IMR-90 (cell line): ENCODE results near the gene INPPL1. TPM values are rescaled to one million over a fixed set of nuclear protein-coding genes. Genes with fewer than 3 reads are reported as not detected.

Experiments used
- ATAC-seq: fragments of 200-7000 bp; cut with Tn5 transposase; 2 replicates; pipeline ENCODE4 v1.9.1; 2020; ENCODE audit warnings: low read depth, mild to moderate bottlenecking, moderate library complexity
- BruUV-seq: library from RNA; stranded (reverse); fragments of 400-500 nt; replicated peaks from 2 replicates; lab custom pipeline; 2021; lab: Mats Ljungman, UMichigan
- CTCF ChIA-PET: fragments of 300-600 bp; formaldehyde crosslinking; extraction: SDS; loops from one replicate; lab custom pipeline; 2021; ENCODE audit warnings: antibody characterized with exemption; lab: Yijun Ruan, JAX
- POLR2A ChIA-PET: fragments of 300-600 bp; sonication (Branson Sonifier 250); formaldehyde crosslinking; loops from one replicate; lab custom pipeline; 2022; ENCODE audit warnings: antibody characterized with exemption; ENCODE audit not compliant: unreplicated experiment; lab: Charles Lee
- DNase-seq: peaks from one replicate; pipeline ENCODE4 v3.0.0; 2013
- H2AFZ ChIP-seq: replicated peaks from 2 replicates; pipeline ENCODE3; 2013; ENCODE audit warnings: low read length, mild to moderate bottlenecking; ENCODE audit not compliant: poor library complexity
- H2AK5ac ChIP-seq: 2 replicates; pipeline ENCODE4 v1.6.1; 2013; ENCODE audit warnings: low read depth, low read length, inconsistent platforms
- H2AK9ac ChIP-seq: replicated peaks from 2 replicates; pipeline ENCODE3; 2013; ENCODE audit warnings: mild to moderate bottlenecking, low read depth, low read length, moderate library complexity; ENCODE audit not compliant: poor library complexity
- H2BK120ac ChIP-seq: 2 replicates; pipeline ENCODE4 v1.6.1; 2013; ENCODE audit warnings: low read depth, low read length, inconsistent platforms
- H2BK15ac ChIP-seq: 3 replicates; pipeline ENCODE4 v1.6.1; 2013; ENCODE audit warnings: low read depth, low read length, inconsistent platforms
- H2BK20ac ChIP-seq: 2 replicates; pipeline ENCODE4 v1.6.1; 2013; ENCODE audit warnings: low read depth, mild to moderate bottlenecking, inconsistent platforms, low read length, moderate library complexity
- H2BK5ac ChIP-seq: 2 replicates; pipeline ENCODE4 v1.6.1; 2013; ENCODE audit warnings: mild to moderate bottlenecking, low read depth, low read length, inconsistent platforms; ENCODE audit not compliant: poor library complexity, severe bottlenecking
- H3K14ac ChIP-seq: replicated peaks from 2 replicates; pipeline ENCODE4 v1.6.1; 2013; ENCODE audit warnings: low read depth, low read length, inconsistent platforms
- H3K18ac ChIP-seq: 2 replicates; pipeline ENCODE4 v1.6.1; 2013; ENCODE audit warnings: low read depth, low read length, control low read depth
- H3K23ac ChIP-seq: 2 replicates; pipeline ENCODE4 v1.6.1; 2013; ENCODE audit warnings: low read depth, low read length, inconsistent platforms
- H3K27ac ChIP-seq: 2 replicates; pipeline ENCODE4 v1.5.1; 2013; ENCODE audit warnings: mild to moderate bottlenecking, control low read depth, low read length; ENCODE audit not compliant: insufficient read depth
- H3K27me3 ChIP-seq: 2 replicates; pipeline ENCODE4 v1.6.1; 2013; ENCODE audit warnings: low read length; ENCODE audit not compliant: control insufficient read depth, insufficient read depth
- H3K36me3 ChIP-seq: 2 replicates; pipeline ENCODE4 v1.6.1; 2013; ENCODE audit warnings: low read length, mixed read lengths; ENCODE audit not compliant: control insufficient read depth, insufficient read depth
- H3K4ac ChIP-seq: 2 replicates; pipeline ENCODE4 v1.6.1; 2013; ENCODE audit warnings: low read depth, low read length, inconsistent platforms
- H3K4me1 ChIP-seq: 2 replicates; pipeline ENCODE4 v1.6.1; 2013; ENCODE audit warnings: low read length, mixed read lengths; ENCODE audit not compliant: control insufficient read depth, insufficient read depth
- H3K4me2 ChIP-seq: 2 replicates; pipeline ENCODE4 v1.6.1; 2013; ENCODE audit warnings: low read depth, mild to moderate bottlenecking, control low read depth, low read length, moderate library complexity
- H3K4me3 ChIP-seq: 2 replicates; pipeline ENCODE4 v1.5.1; 2013; ENCODE audit warnings: low read depth, mild to moderate bottlenecking, control low read depth, low read length, moderate library complexity; ENCODE audit not compliant: insufficient read depth
- H3K56ac ChIP-seq: 2 replicates; pipeline ENCODE4 v1.6.1; 2013; ENCODE audit warnings: low read length, inconsistent platforms; ENCODE audit not compliant: insufficient read depth; ENCODE audit errors: extremely low read depth
- H3K79me1 ChIP-seq, 2 experiments: 2 replicates each; pipeline ENCODE4 v1.6.1; 2013; ENCODE audit warnings: low read length in 2 of 2, inconsistent platforms in 1 of 2, low read depth in 1 of 2
- H3K9ac ChIP-seq: 2 replicates; pipeline ENCODE4 v1.6.1; 2013; ENCODE audit warnings: low read depth, low read length, control low read depth
- H3K9me1 ChIP-seq: 2 replicates; pipeline ENCODE4 v1.6.1; 2013; ENCODE audit warnings: low read length, inconsistent platforms; ENCODE audit not compliant: insufficient read depth
- H3K9me3 ChIP-seq: 2 replicates; pipeline ENCODE4 v1.6.1; 2013; ENCODE audit warnings: low read length; ENCODE audit not compliant: control insufficient read depth, insufficient read depth
- H4K20me1 ChIP-seq: 2 replicates; pipeline ENCODE4 v1.6.1; 2013; ENCODE audit warnings: low read length, inconsistent platforms; ENCODE audit not compliant: insufficient read depth
- H4K5ac ChIP-seq: 2 replicates; pipeline ENCODE4 v1.6.1; 2013; ENCODE audit warnings: mild to moderate bottlenecking, low read depth, low read length, control low read depth
- H4K8ac ChIP-seq, 2 experiments: 2 replicates each; pipeline ENCODE4 v1.6.1; 2013; ENCODE audit warnings: low read depth in 2 of 2, low read length in 2 of 2, control low read depth in 1 of 2, inconsistent platforms in 1 of 2
- H4K91ac ChIP-seq: 2 replicates; pipeline ENCODE4 v1.6.1; 2013; ENCODE audit warnings: low read depth, low read length, inconsistent platforms; ENCODE audit not compliant: insufficient read depth
- BHLHE40 ChIP-seq: fragments of 150-350 bp; IDR thresholded peaks from 2 replicates; pipeline ENCODE4 v1.6.1; 2016; ENCODE audit warnings: mild to moderate bottlenecking, low read depth, low read length
- CEBPB ChIP-seq: IDR thresholded peaks from 2 replicates; pipeline ENCODE4 v1.6.1; 2012; ENCODE audit warnings: low read depth, low read length, improper control_type of control experiment
- ELK1 ChIP-seq: fragments of 150-350 bp; IDR thresholded peaks from 2 replicates; pipeline ENCODE4 v1.6.1; 2016; ENCODE audit warnings: low read depth, mild to moderate bottlenecking, low read length, moderate library complexity, borderline replicate concordance
- MAFK ChIP-seq: IDR thresholded peaks from 2 replicates; pipeline ENCODE4 v1.6.1; 2012; ENCODE audit warnings: low read depth, low read length, improper control_type of control experiment
- RFX5 ChIP-seq: IDR thresholded peaks from 2 replicates; pipeline ENCODE4 v1.8.0; 2012; ENCODE audit warnings: low read depth, mild to moderate bottlenecking, low read length, moderate library complexity
- SMC3 ChIP-seq: fragments of 150-350 bp; IDR thresholded peaks from 2 replicates; pipeline ENCODE4 v1.6.1; 2016; ENCODE audit warnings: low read depth, mild to moderate bottlenecking, antibody characterized with exemption, low read length, moderate library complexity
- WGBS, 2 experiments: methylation state at CpG; one replicate each; pipeline versions ENCODE4 v1.1.5 to v1.1.7; 2013; ENCODE audit warnings: missing lambda C conversion rate in 2 of 2; ENCODE audit not compliant: insufficient read length in 1 of 2; ENCODE audit errors: extremely low coverage in 2 of 2; 5-methylcytosine and 5-hydroxymethylcytosine counted together
- dilution Hi-C: fragments of 300-500 bp; cut with HindIII; formaldehyde crosslinking; loops from one replicate; pipeline ENCODE4 v1.14.3; 2018; ENCODE audit warnings: low sequenced_read_pairs; ENCODE audit not compliant: unreplicated experiment
- in situ Hi-C: fragments of 300-500 bp; cut with MboI; formaldehyde crosslinking; loops from 3 replicates; pipeline ENCODE4 v1.14.3; 2019; ENCODE audit warnings: low sequenced_read_pairs, inconsistent platforms, mixed read lengths
- intact Hi-C: fragments of 100-400 bp; cut with micrococcal nuclease; formaldehyde crosslinking; loops from 2 replicates; pipeline ENCODE4 v1.10.0; 2022
- polyA plus RNA-seq, 3 experiments: library from polyadenylated mRNA; depleted of rRNA; stranded (reverse); fragments of >200 nt; gene quantifications; 2 replicates each; pipeline ENCODE4 v1.2.3, GENCODE V29; 2012; ENCODE audit warnings: low replicate concordance in 1 of 3
- total RNA-seq: library from RNA; depleted of rRNA; stranded (reverse); fragments of >200 nt; gene quantifications from 2 replicates; pipeline ENCODE4 v1.2.3, GENCODE V29; 2012

The INPPL1 gene
- total and polyA plus RNA-seq, 2 of the 4 experiments (the other 2 are of a cell fraction), result 27.4 to 105 TPM

GRCh38 chr11:72244361-72245262, 20.0 kb downstream of the INPPL1 start:
- peaks cover 84% of the 10 kb centered on the region for H3K27me3 ChIP-seq
- H2BK5ac ChIP-seq, result no peak overlapping the region
- 0 out of 2 replicates have a peak overlapping the region, but pooled peaks have one; percentile 20 for H3K4me3 ChIP-seq
- H4K5ac ChIP-seq, result no peak overlapping the region
- no peak overlapping the region for H2BK120ac ChIP-seq
- POLR2A ChIA-PET, result no interaction called here
- no peak overlapping the region for H3K9ac ChIP-seq
- no peak for DNase-seq
- H4K91ac ChIP-seq, result no peak overlapping the region
- H3K4me2 ChIP-seq, result no peak overlapping the region; the same call in 1 of the 2 replicates
- H4K20me1 ChIP-seq, result no peaks in the 10 kb centered on the region
- no peak overlapping the region for H3K23ac ChIP-seq
- 3% methylated on average over 21 of the region's 46 CpGs; no CpG with 5 or more reads in 1 of the 2 experiments for WGBS, 2 experiments
- ATAC-seq, result no peak; the same call in 1 of the 2 replicates
- CTCF ChIA-PET, result no interaction called here
- in situ Hi-C loops (no loop called here), intact Hi-C loops (no loop called here), dilution Hi-C loops (no loop called here)
- H3K4ac ChIP-seq, result no peak overlapping the region
- H2AK9ac ChIP-seq, result no peak overlapping the region
- no peaks in the 10 kb centered on the region for H3K9me1 ChIP-seq
- no peak overlapping the region for H4K8ac ChIP-seq
- H3K79me1 ChIP-seq, result no peaks in the 10 kb centered on the region
- TF ChIP-seq SMC3, result no peak
- no peak for TF ChIP-seq MAFK
- TF ChIP-seq BHLHE40, result no peak
- TF ChIP-seq CEBPB, result no peak
- TF ChIP-seq ELK1, result no peak
- no peak for TF ChIP-seq RFX5
- no peaks in the 10 kb centered on the region; the same call in 1 of the 2 replicates for H3K4me1 ChIP-seq
- no peak overlapping the region for H2BK20ac ChIP-seq
- no peaks in the 10 kb centered on the region for H3K36me3 ChIP-seq
- H3K27ac ChIP-seq, result no peak overlapping the region
- no peak overlapping the region for H3K18ac ChIP-seq
- BruUV-seq, result no TSS peak
- H2AK5ac ChIP-seq, result no peak overlapping the region
- H3K56ac ChIP-seq, result no peak overlapping the region
- H3K14ac ChIP-seq, result no peak overlapping the region
- H2BK15ac ChIP-seq, result no peak overlapping the region
- peak overlapping the region; percentile 65 for H2AFZ ChIP-seq
- H3K9me3 ChIP-seq, result peaks cover 7% of the 10 kb centered on the region
